CD4-positive, CD25-positive, alpha-beta regulatory T cell (primary cell): ENCODE results near the gene UPK3BL2. TPM values are rescaled to one million over a fixed set of nuclear protein-coding genes. Genes with fewer than 3 reads are reported as not detected.
A peak's percentile ranks its signal among the peaks of the same experiment; 100 is the strongest.
"Not testable (repeated sequence)": the region's sequence is repeated elsewhere in the genome, so short reads cannot be mapped to it uniquely, and the experiment has no call there.

Source experiments
- ATAC-seq, 2 donors: fragments of 150-1000 bp; cut with Tn5 transposase; one replicate each; pipeline ENCODE4 v1.10.0; 2021; ENCODE audit warnings: low read depth in 2 of 2, moderate number of reproducible peaks in 2 of 2, moderate library complexity in 1 of 2
- DNase-seq, 3 donors: peaks; one replicate each; pipeline versions ENCODE4 v3.0.0 to v3.0.0-alpha.2; 2012 to 2022; ENCODE audit warnings: mixed read lengths in 1 of 3
- H3K27ac ChIP-seq: one replicate; pipeline ENCODE4 v1.7.0; 2013; ENCODE audit warnings: mild to moderate bottlenecking, low read length; ENCODE audit not compliant: insufficient read depth, poor library complexity, severe bottlenecking
- H3K27me3 ChIP-seq: one replicate; pipeline ENCODE4 v1.7.0; 2013; ENCODE audit warnings: low read length; ENCODE audit not compliant: control insufficient read depth, insufficient read depth
- H3K36me3 ChIP-seq: one replicate; pipeline ENCODE4 v1.7.0; 2013; ENCODE audit warnings: mild to moderate bottlenecking, low read length, moderate library complexity; ENCODE audit not compliant: control insufficient read depth, insufficient read depth
- H3K4me1 ChIP-seq: 2 replicates; pipeline ENCODE4 v1.7.0; 2013; ENCODE audit warnings: mild to moderate bottlenecking, low read length; ENCODE audit not compliant: insufficient read depth, control insufficient read depth, poor library complexity, severe bottlenecking
- H3K4me3 ChIP-seq: one replicate; pipeline ENCODE4 v1.7.0; 2013; ENCODE audit warnings: low read depth, mild to moderate bottlenecking, low read length, moderate library complexity
- H3K9me3 ChIP-seq, 2 experiments: 1 replicate in 1 of 2; 2 replicates in 1 of 2; pipeline ENCODE4 v1.7.0; 2013; ENCODE audit warnings: low read length in 2 of 2, mild to moderate bottlenecking in 1 of 2, moderate library complexity in 1 of 2; ENCODE audit not compliant: control insufficient read depth in 2 of 2
- H3K27ac Mint-ChIP-seq, 3 donors: one replicate each; pipeline ENCODE4 v1.8.0; 2020 to 2022; ENCODE audit warnings: mild to moderate bottlenecking in 3 of 3, mixed read lengths in 3 of 3, moderate library complexity in 2 of 3
- H3K27me3 Mint-ChIP-seq: one replicate; pipeline ENCODE4 v1.8.0; 2022; ENCODE audit warnings: mild to moderate bottlenecking, mixed read lengths
- H3K36me3 Mint-ChIP-seq: one replicate; pipeline ENCODE4 v1.8.0; 2020; ENCODE audit warnings: mixed read lengths
- H3K4me1 Mint-ChIP-seq, 4 donors: one replicate each; pipeline ENCODE4 v1.8.0; 2020 to 2022; ENCODE audit warnings: mixed read lengths in 4 of 4, mild to moderate bottlenecking in 1 of 4
- H3K4me3 Mint-ChIP-seq, 4 donors: one replicate each; pipeline ENCODE4 v1.8.0; 2020 to 2022; ENCODE audit warnings: mild to moderate bottlenecking in 4 of 4, mixed read lengths in 4 of 4, moderate library complexity in 3 of 4
- H3K9me3 Mint-ChIP-seq, 7 donors: one replicate each; pipeline ENCODE4 v1.8.0; 2020 to 2022; ENCODE audit warnings: mixed read lengths in 7 of 7, mild to moderate bottlenecking in 3 of 7, moderate library complexity in 2 of 7
- polyA plus RNA-seq, 4 donors: library from polyadenylated mRNA; unstranded; fragments of 300-500 nt; fragmentation: Illumina TruSeq; gene quantifications; one replicate each; pipeline ENCODE4 v1.2.3, GENCODE V29; 2021
- total RNA-seq: library from RNA; stranded (reverse); gene quantifications from one replicate; pipeline ENCODE4 v1.2.3, GENCODE V29; 2022

UPK3BL2 gene
- total and polyA plus RNA-seq, 5 donors from 2014 or later, result 0.86 to 98.1 (median 1.7) TPM

GRCh38 chr7:102494473-102495149 lies 48.9 kb downstream of the UPK3BL2 start:
- not testable (repeated sequence) for H3K4me3 Mint-ChIP-seq, H3K9me3 Mint-ChIP-seq, H3K4me3 ChIP-seq, H3K27me3 ChIP-seq, H3K9me3 ChIP-seq, H3K4me1 Mint-ChIP-seq, DNase-seq, H3K27ac Mint-ChIP-seq, H3K27ac ChIP-seq, H3K4me1 ChIP-seq, H3K36me3 Mint-ChIP-seq, H3K27me3 Mint-ChIP-seq, H3K36me3 ChIP-seq
- peak; percentile 77 to 82 for ATAC-seq

GRCh38 chr7:102494026-102494425 lies 49.5 kb downstream of the UPK3BL2 start:
- H3K4me3 ChIP-seq, H3K4me1 ChIP-seq, H3K36me3 ChIP-seq, H3K27me3 ChIP-seq, H3K9me3 Mint-ChIP-seq, H3K27ac ChIP-seq, H3K27ac Mint-ChIP-seq, H3K9me3 ChIP-seq, H3K27me3 Mint-ChIP-seq, H3K4me1 Mint-ChIP-seq, H3K36me3 Mint-ChIP-seq: not testable (repeated sequence)
- peak in 1 of 3 donors; percentile 49 for DNase-seq
- H3K4me3 Mint-ChIP-seq, result peak overlapping the region in 1 of 4 donors; percentile 29
- peak in 1 of 2 donors; percentile 12 for ATAC-seq

- not testable (repeated sequence) for H3K9me3 Mint-ChIP-seq, H3K36me3 ChIP-seq, H3K27ac Mint-ChIP-seq, H3K4me1 ChIP-seq, H3K4me3 ChIP-seq, H3K36me3 Mint-ChIP-seq, H3K27me3 ChIP-seq, H3K27me3 Mint-ChIP-seq, H3K27ac ChIP-seq, H3K9me3 ChIP-seq, H3K4me1 Mint-ChIP-seq
- peak overlapping the region in 1 of 4 donors; percentile 65 for H3K4me3 Mint-ChIP-seq
- ATAC-seq (peak; percentile 28 to 43), DNase-seq (peak in 2 of 3 donors; percentile 27 to 53)
These were observed 50.1 kb downstream of the UPK3BL2 start for GRCh38 chr7:102493220-102493935.

- H3K9me3 Mint-ChIP-seq, H3K4me1 Mint-ChIP-seq, H3K4me3 Mint-ChIP-seq, H3K27ac Mint-ChIP-seq, H3K36me3 ChIP-seq, H3K27ac ChIP-seq, H3K4me1 ChIP-seq, H3K27me3 Mint-ChIP-seq, H3K9me3 ChIP-seq, H3K27me3 ChIP-seq, H3K4me3 ChIP-seq, H3K36me3 Mint-ChIP-seq: not testable (repeated sequence)
- peak in 2 of 3 donors; percentile 36 to 51 for DNase-seq
- peak; percentile 33 to 35 for ATAC-seq
These were observed 52.9 kb downstream of the UPK3BL2 start for GRCh38 chr7:102490529-102491075.

Other genes with a start within 250 kb of the UPK3BL2 start
- gene SPDYE6, start 187.3 kb downstream of the UPK3BL2 start, total RNA-seq, result not detected
- under 1 TPM in 2 of 4 donors, not detected in 2; 0.16 to 0.22 TPM for gene SPDYE6, start 187.3 kb downstream of the UPK3BL2 start, polyA plus RNA-seq
- 47.7 TPM for gene PRKRIP1, start 147.3 kb downstream of the UPK3BL2 start, total RNA-seq
- 10 to 100 TPM; 12.3 to 15.5 (median 14.8) TPM for gene PRKRIP1, start 147.3 kb downstream of the UPK3BL2 start, polyA plus RNA-seq
- gene ORAI2, start 110.1 kb downstream of the UPK3BL2 start, total RNA-seq, result 14.6 TPM
- 10 to 100 TPM; 15.8 to 26.6 (median 17.7) TPM for gene ORAI2, start 110.1 kb downstream of the UPK3BL2 start, polyA plus RNA-seq
- gene ALKBH4, start 78.8 kb downstream of the UPK3BL2 start, total RNA-seq, result 7.4 TPM
- gene ALKBH4, start 78.8 kb downstream of the UPK3BL2 start, polyA plus RNA-seq, result 10 to 100 TPM; 18.4 to 20.6 (median 19.4) TPM
- gene LRWD1, start 78.7 kb downstream of the UPK3BL2 start, total RNA-seq, result 12.9 TPM
- gene LRWD1, start 78.7 kb downstream of the UPK3BL2 start, polyA plus RNA-seq, result 10 to 100 TPM; 12.4 to 15.3 (median 13.7) TPM
- gene POLR2J, start 64.8 kb downstream of the UPK3BL2 start, total RNA-seq, result 39.1 TPM
- gene POLR2J, start 64.8 kb downstream of the UPK3BL2 start, polyA plus RNA-seq, result 100 to 1,000 TPM in 3 of 4 donors, 10 to 100 TPM in 1; 73.9 to 109 (median 104) TPM
- gene RASA4B, start 25.9 kb downstream of the UPK3BL2 start, total RNA-seq, result 32.4 TPM
- 10 to 100 TPM in 1 of 4 donors, 1 to 10 TPM in 3; 8.0 to 14.2 (median 9.3) TPM for gene RASA4B, start 25.9 kb downstream of the UPK3BL2 start, polyA plus RNA-seq
- 0.39 TPM for gene SPDYE2, start 7.5 kb upstream of the UPK3BL2 start, total RNA-seq
- gene SPDYE2, start 7.5 kb upstream of the UPK3BL2 start, polyA plus RNA-seq, result under 1 TPM; 0.19 to 0.66 (median 0.47) TPM
- gene POLR2J3, start 28.9 kb upstream of the UPK3BL2 start, total RNA-seq, result 214 TPM
- gene POLR2J3, start 28.9 kb upstream of the UPK3BL2 start, polyA plus RNA-seq, result 10 to 100 TPM; 19.9 to 33.7 (median 27.9) TPM
- gene RASA4, start 73.1 kb upstream of the UPK3BL2 start, total RNA-seq, result 67.5 TPM
- 10 to 100 TPM; 17.7 to 24.2 (median 19.3) TPM for gene RASA4, start 73.1 kb upstream of the UPK3BL2 start, polyA plus RNA-seq
- 119 TPM for gene UPK3BL1, start 99.1 kb upstream of the UPK3BL2 start, total RNA-seq
- 10 to 100 TPM in 3 of 4 donors, 1 to 10 TPM in 1; 9.7 to 32.6 (median 21.9) TPM for gene UPK3BL1, start 99.1 kb upstream of the UPK3BL2 start, polyA plus RNA-seq
- gene SPDYE2B, start 106.6 kb upstream of the UPK3BL2 start, total RNA-seq, result not detected
- under 1 TPM in 1 of 4 donors, not detected in 3; 0.41 TPM for gene SPDYE2B, start 106.6 kb upstream of the UPK3BL2 start, polyA plus RNA-seq
- gene POLR2J2, start 128.0 kb upstream of the UPK3BL2 start, total RNA-seq, result 56.4 TPM
- gene POLR2J2, start 128.0 kb upstream of the UPK3BL2 start, polyA plus RNA-seq, result 1 to 10 TPM; 1.3 to 3.3 (median 1.9) TPM
- gene FAM185A, start 205.3 kb upstream of the UPK3BL2 start, total RNA-seq, result 6.4 TPM
- gene FAM185A, start 205.3 kb upstream of the UPK3BL2 start, polyA plus RNA-seq, result 1 to 10 TPM; 6.1 to 7.3 (median 6.6) TPM